Left ventricle myocardium inferior (tissue), 1 donor: Measurements from ENCODE around the gene ARL4D. TPM values are rescaled to one million over a fixed set of nuclear protein-coding genes. Genes with fewer than 3 reads are reported as not detected.

Experiments
- DNase-seq: peaks from one replicate; pipeline ENCODE4 v3.0.0-alpha.2; 2020
- H3K27ac ChIP-seq: fragments of 200-600 bp; replicated peaks from 2 replicates; pipeline ENCODE4 v1.8.0; 2021
- H3K27me3 ChIP-seq: fragments of 200-600 bp; 2 replicates; pipeline ENCODE4 v1.8.0; 2021; ENCODE audit warnings: low read depth
- H3K36me3 ChIP-seq: fragments of 200-600 bp; 2 replicates; pipeline ENCODE4 v1.8.0; 2021
- H3K4me1 ChIP-seq: fragments of 200-600 bp; 2 replicates; pipeline ENCODE4 v1.8.0; 2021
- H3K4me3 ChIP-seq: fragments of 200-600 bp; 2 replicates; pipeline ENCODE4 v1.8.0; 2021; ENCODE audit warnings: mild to moderate bottlenecking, moderate library complexity
- H3K9me3 ChIP-seq: fragments of 200-600 bp; replicated peaks from 2 replicates; pipeline ENCODE4 v1.8.0; 2021
- intact Hi-C: fragments of 100-400 bp; cut with micrococcal nuclease; formaldehyde crosslinking; loops from one replicate; pipeline ENCODE4 v1.11.0; 2022
- total RNA-seq: library from RNA; stranded (reverse); fragmentation: NEBNext Ultra II Directional; extraction: Animal tissue kit (Norgen Biotek cat#: 25700); gene quantifications from one replicate; pipeline ENCODE4 v1.2.1, GENCODE V29; 2021
- TF ChIP-seq, protein P1 (sequence below): fragments of 200-600 bp; IDR thresholded peaks from 2 replicates; pipeline ENCODE4 v1.8.0; 2021; ENCODE audit warnings: antibody characterized with exemption, mild to moderate bottlenecking, borderline replicate concordance
- donor health status: DM: no; HTN: yes; CAD: no; lungs with severe emphysema.

The ARL4D gene
- total RNA-seq, 1 donor from 2014 or later: 7.1 TPM

DNA sequence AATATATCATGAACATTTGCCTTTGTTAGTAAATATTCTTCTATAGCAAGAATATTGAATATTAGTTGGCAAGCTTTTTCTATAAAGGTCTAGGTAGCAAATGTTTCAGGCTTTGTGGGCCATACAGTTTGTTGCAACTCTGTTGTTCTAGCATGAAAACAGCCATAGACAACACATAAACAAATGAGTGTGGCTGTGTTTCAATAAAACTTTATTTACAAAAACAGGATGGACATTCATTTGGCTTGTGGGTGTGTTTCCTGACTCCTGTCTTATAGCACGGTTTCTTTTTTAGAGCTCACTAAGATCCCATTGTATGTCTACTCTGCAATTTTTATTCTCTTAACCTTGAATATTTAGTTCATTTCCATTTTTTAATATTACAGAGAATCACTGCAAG is 39.0 kb downstream of the ARL4D start:
- no peaks in the 10 kb centered on the region for H3K4me1 ChIP-seq
- H3K9me3 ChIP-seq: no peaks in the 10 kb centered on the region
- TF ChIP-seq, protein P1, sequence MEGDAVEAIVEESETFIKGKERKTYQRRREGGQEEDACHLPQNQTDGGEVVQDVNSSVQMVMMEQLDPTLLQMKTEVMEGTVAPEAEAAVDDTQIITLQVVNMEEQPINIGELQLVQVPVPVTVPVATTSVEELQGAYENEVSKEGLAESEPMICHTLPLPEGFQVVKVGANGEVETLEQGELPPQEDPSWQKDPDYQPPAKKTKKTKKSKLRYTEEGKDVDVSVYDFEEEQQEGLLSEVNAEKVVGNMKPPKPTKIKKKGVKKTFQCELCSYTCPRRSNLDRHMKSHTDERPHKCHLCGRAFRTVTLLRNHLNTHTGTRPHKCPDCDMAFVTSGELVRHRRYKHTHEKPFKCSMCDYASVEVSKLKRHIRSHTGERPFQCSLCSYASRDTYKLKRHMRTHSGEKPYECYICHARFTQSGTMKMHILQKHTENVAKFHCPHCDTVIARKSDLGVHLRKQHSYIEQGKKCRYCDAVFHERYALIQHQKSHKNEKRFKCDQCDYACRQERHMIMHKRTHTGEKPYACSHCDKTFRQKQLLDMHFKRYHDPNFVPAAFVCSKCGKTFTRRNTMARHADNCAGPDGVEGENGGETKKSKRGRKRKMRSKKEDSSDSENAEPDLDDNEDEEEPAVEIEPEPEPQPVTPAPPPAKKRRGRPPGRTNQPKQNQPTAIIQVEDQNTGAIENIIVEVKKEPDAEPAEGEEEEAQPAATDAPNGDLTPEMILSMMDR: no peak
- intact Hi-C loops: no loop called here
- no peaks in the 10 kb centered on the region for H3K36me3 ChIP-seq
- H3K4me3 ChIP-seq: no peak overlapping the region
- no peak overlapping the region for H3K27ac ChIP-seq
- H3K27me3 ChIP-seq: peaks cover 6% of the 10 kb centered on the region
- no peak for DNase-seq

DNA sequence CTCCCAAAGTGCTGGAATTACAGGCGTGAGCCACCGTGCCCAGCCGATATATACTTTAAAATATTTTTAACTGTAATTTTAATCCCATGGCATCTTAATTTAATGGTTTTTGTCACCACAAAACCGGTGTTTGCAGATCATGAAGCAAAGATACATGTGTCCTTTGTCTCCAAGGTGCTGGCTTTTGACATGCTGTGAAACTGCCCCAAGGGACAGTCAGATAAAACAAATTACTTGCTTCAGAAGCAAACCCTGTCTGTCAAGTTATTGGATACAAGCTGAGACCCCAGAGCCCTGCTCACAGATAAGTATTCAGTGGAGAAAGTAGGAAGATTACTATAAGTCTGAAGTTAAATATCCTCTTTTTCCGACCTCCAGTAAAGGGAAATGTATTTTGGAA is 39.8 kb downstream of the ARL4D start:
- intact Hi-C loops: no loop called here
- TF ChIP-seq, protein P1: no peak

DNA sequence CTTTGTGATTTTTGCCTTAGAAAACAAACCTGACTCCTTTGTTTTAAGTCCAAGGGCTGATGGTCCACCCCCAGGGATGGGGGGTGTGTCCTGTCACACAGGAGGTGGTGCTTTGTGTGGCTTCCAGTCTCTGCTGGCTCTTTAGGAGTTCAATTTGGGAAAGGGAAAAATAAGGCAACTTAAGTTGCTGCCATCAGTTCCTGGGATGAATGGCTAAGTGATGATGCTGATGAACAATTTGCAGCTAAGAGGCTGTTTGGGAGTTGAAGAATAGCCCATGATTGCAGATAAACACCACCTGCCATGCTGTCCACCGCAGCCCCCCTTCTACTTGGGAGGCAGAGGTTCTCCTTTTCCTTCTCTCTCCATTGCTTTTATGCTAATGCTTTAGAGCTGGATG is 40.2 kb downstream of the ARL4D start:
- H3K27me3 ChIP-seq: no peaks in the 10 kb centered on the region
- H3K36me3 ChIP-seq: no peaks in the 10 kb centered on the region
- H3K4me1 ChIP-seq: no peaks in the 10 kb centered on the region
- H3K27ac ChIP-seq: no peak overlapping the region
- TF ChIP-seq, protein P1: no peak
- no peaks in the 10 kb centered on the region for H3K9me3 ChIP-seq
- intact Hi-C loops: no loop called here
- no peak overlapping the region for H3K4me3 ChIP-seq
- DNase-seq: no peak

More for the DNA sequence above, 39.8 kb downstream of the ARL4D start:
- H3K36me3 ChIP-seq: no peaks in the 10 kb centered on the region
- H3K27ac ChIP-seq: no peak overlapping the region
- no peak overlapping the region for H3K4me3 ChIP-seq
- H3K27me3 ChIP-seq: no peaks in the 10 kb centered on the region
- H3K9me3 ChIP-seq: no peaks in the 10 kb centered on the region
- no peak for DNase-seq
- no peaks in the 10 kb centered on the region for H3K4me1 ChIP-seq

DNA sequence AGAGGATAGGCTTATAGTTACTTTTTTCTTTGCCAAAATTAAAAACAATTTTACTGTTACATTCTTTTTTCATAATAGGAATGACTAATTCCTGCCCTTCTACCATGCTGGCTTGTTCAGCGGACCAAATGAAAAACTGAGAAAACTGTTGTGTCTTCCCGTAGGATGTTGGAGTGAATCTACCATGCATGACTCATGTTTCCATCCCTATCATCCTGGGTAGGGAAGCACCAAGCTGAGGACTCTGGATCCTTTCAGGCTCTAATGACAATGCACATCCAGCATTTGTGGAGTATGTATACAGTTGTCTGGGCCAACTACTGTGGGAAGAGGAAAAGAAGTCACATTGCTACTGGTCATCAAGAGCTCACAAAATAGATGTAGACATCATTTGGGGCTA is 43.9 kb downstream of the ARL4D start:
- TF ChIP-seq, protein P1: no peak
- no peaks in the 10 kb centered on the region for H3K4me1 ChIP-seq
- H3K36me3 ChIP-seq: no peaks in the 10 kb centered on the region
- H3K9me3 ChIP-seq: no peaks in the 10 kb centered on the region
- intact Hi-C loops: no loop called here
- no peaks in the 10 kb centered on the region for H3K27me3 ChIP-seq
- H3K27ac ChIP-seq: no peak overlapping the region
- H3K4me3 ChIP-seq: no peak overlapping the region
- no peak for DNase-seq

DNA sequence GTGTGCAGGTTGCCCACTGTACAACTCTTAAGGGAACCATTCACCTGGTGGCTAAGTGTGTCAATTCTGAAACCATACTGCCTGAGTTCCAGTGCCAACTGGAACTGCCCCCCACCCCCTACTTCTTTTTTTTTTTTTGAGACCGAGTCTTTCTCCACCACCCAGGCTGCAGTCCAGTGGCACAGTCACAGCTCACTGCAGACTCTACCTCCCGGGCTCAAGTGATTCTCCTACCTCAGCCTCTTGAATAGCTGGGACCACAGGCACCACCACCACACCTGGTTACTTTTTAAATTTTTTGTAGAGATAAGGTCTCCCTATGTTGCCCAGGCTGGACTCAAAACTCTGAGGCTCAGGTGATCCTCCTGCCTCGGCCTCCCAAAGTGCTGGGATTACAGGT is 44.6 kb downstream of the ARL4D start:
- no peaks in the 10 kb centered on the region for H3K9me3 ChIP-seq
- no peaks in the 10 kb centered on the region for H3K36me3 ChIP-seq
- no peaks in the 10 kb centered on the region for H3K4me1 ChIP-seq
- no peak overlapping the region for H3K4me3 ChIP-seq
- no peak overlapping the region for H3K27ac ChIP-seq
- DNase-seq: no peak
- intact Hi-C loops: no loop called here
- TF ChIP-seq, protein P1: no peak
- H3K27me3 ChIP-seq: no peaks in the 10 kb centered on the region
